K562 (cell line): ENCODE data around the gene TUBD1. TPM values are rescaled to one million over a fixed set of nuclear protein-coding genes. Genes with fewer than 3 reads are reported as not detected.

Experiments
- ARID1B ChIP-seq: fragments of 450-650 bp; IDR thresholded peaks from 2 replicates; pipeline ENCODE4 v1.6.1; 2016; ENCODE audit warnings: antibody characterized with exemption, mild to moderate bottlenecking, inconsistent platforms
- ARNT ChIP-seq, 2 experiments: fragments of 450-650 bp; IDR thresholded peaks; 2 replicates each; pipeline ENCODE4 v1.6.1; 2016; ENCODE audit warnings: mild to moderate bottlenecking in 1 of 2
- CC2D1A ChIP-seq: fragments of 450-650 bp; IDR thresholded peaks from 2 replicates; pipeline ENCODE4 v1.6.1; 2017; ENCODE audit warnings: mild to moderate bottlenecking
- GABPA ChIP-seq: fragments of 200-800 bp; sonication (Bioruptor generic); conservative IDR thresholded peaks from 2 replicates; pipeline ENCODE4 v1.6.1; 2016; ENCODE audit warnings: low read depth, missing genetic modification characterization, missing compliant biosample characterization
- HDAC1 ChIP-seq, 2 experiments: fragments of 450-650 bp; IDR thresholded peaks; 2 replicates each; pipeline ENCODE4 v1.6.1; 2016 to 2017; ENCODE audit warnings: inconsistent platforms in 1 of 2, mild to moderate bottlenecking in 1 of 2, moderate library complexity in 1 of 2
- IRF2 ChIP-seq: sonication (generic); formaldehyde crosslinking; IDR thresholded peaks from 2 replicates; pipeline ENCODE4 v1.8.1; 2022; ENCODE audit warnings: mild to moderate bottlenecking, missing genetic modification reagents
- MYC ChIP-seq, 2 experiments: fragments of 250-450 bp in 1 of 2; sonication (Bioruptor Pico) in 1 of 2; IDR thresholded peaks; 2 replicates each; pipeline versions ENCODE4 v1.5.1 to v1.6.1; 2012 to 2021; ENCODE audit warnings: low read depth in 2 of 2, borderline replicate concordance in 1 of 2, improper control_type of control experiment in 1 of 2, low read length in 1 of 2, mild to moderate bottlenecking in 1 of 2, moderate library complexity in 1 of 2
- NFXL1 ChIP-seq: fragments of 450-650 bp; formaldehyde crosslinking; IDR thresholded peaks from 2 replicates; pipeline ENCODE4 v1.4.0; 2021; ENCODE audit warnings: mild to moderate bottlenecking
- PRMT5 ChIP-seq: sonication (generic); formaldehyde crosslinking; IDR thresholded peaks from 2 replicates; pipeline ENCODE4 v1.5.0; 2020; ENCODE audit warnings: missing genetic modification reagents
- ZNF408 ChIP-seq: fragments of 250-450 bp; sonication (Bioruptor Pico); IDR thresholded peaks from 2 replicates; pipeline ENCODE4 v1.4.0; 2020; ENCODE audit warnings: low read depth, mild to moderate bottlenecking, moderate library complexity
- ZNF41 ChIP-seq: fragments of 250-450 bp; sonication (Bioruptor Pico); conservative IDR thresholded peaks from 2 replicates; pipeline ENCODE4 v1.4.0; 2020; ENCODE audit warnings: mild to moderate bottlenecking
- ZNF778 ChIP-seq: fragments of 450-650 bp; formaldehyde crosslinking; IDR thresholded peaks from 2 replicates; pipeline ENCODE4 v1.4.0; 2020; ENCODE audit warnings: mild to moderate bottlenecking, moderate library complexity
- polyA plus RNA-seq, 8 experiments: library from polyadenylated mRNA; depleted of rRNA in 4 of 8; stranded (reverse) in 5 of 8; unstranded in 3 of 8; fragments of >200 nt; fragmentation: Nextera tagmentation in 2 of 8; fragmentation: Illumina TruSeq in 1 of 8; extraction: Ambion mirVana in 2 of 8; extraction: Trizol in 1 of 8; gene quantifications; 2 replicates each; pipeline versions ENCODE4 v1.2.1 to v1.2.3, GENCODE V29; 2011 to 2014; ENCODE audit warnings: inconsistent platforms in 1 of 8, missing spikeins in 1 of 8
- total RNA-seq, 7 experiments: library from RNA; depleted of rRNA in 6 of 7; stranded (reverse); fragments of >200 nt in 6 of 7; fragmentation: Illumina TruSeq in 2 of 7; extraction: Trizol in 2 of 7; gene quantifications; 2 replicates each; pipeline versions ENCODE4 v1.2.1 to v1.2.3, GENCODE V29; 2011 to 2021; ENCODE audit warnings: low replicate concordance in 1 of 7
- TF ChIP-seq, protein P1 (sequence below): fragments of 250-450 bp; sonication (Bioruptor Pico); IDR thresholded peaks from 2 replicates; pipeline ENCODE4 v1.6.1; 2021; ENCODE audit warnings: mild to moderate bottlenecking
- TF ChIP-seq, protein P2 (sequence below): sonication (generic); formaldehyde crosslinking; IDR thresholded peaks from 2 replicates; pipeline ENCODE4 v1.8.0; 2022; ENCODE audit warnings: mild to moderate bottlenecking, missing genetic modification reagents
- TF ChIP-seq, protein P3 (sequence below): fragments of 450-650 bp; IDR thresholded peaks from 2 replicates; pipeline ENCODE4 v1.6.1; 2016; ENCODE audit warnings: mild to moderate bottlenecking, moderate library complexity

The TUBD1 gene
- total and polyA plus RNA-seq, 9 of the 15 experiments (the other 6 are each of a cell fraction or from before 2014, with no cell fraction given), result 10.8 to 35.3 (median 17.9) TPM

DNA sequence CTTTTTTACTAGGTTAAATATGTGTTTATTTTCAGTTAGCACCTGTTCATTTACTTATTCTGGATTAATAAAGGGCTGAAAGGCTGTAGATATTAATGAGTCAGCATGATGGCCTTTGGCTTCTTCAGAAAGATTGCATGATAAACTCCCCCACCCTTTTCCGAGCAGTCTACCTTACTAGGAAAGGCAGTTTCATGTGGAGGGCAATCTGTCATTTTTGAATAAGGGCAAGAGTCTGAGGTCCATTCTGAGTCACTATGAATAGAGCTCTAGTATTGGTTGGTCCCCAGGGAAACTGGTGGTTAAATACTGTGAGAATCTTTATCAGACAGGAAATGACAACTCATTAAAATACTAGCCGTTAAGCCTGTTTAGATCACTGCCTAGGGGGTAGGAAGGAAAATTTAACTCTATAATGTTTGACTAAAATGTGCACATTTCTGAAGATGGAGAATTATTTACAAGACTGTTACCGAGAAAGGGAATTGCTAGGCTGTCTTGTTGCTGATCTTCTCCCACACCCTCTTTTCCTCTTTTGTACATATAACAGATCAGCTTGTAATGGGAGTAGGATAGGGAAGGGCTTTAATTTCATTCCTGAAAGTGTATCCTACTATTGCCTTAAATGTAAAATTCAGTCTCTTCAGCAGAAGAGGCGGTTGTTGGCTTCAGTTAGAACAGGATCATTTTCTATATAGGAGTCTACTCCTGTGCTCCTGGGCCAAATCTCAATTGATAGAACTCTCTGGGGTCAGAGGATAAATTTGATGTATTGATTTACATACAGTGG lies 63.3 kb downstream of the TUBD1 start (continued):
- TF ChIP-seq, protein P1, sequence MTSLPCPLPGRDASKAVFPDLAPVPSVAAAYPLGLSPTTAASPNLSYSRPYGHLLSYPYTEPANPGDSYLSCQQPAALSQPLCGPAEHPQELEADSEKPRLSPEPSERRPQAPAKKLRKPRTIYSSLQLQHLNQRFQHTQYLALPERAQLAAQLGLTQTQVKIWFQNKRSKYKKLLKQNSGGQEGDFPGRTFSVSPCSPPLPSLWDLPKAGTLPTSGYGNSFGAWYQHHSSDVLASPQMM (CRISPR knock-in tag), result no peak
- TF ChIP-seq ZNF41 (CRISPR knock-in tag) (no peak), ZNF408 (CRISPR knock-in tag) (no peak), ARID1B (peak; percentile 87), CC2D1A (peak; percentile 71; the same call in 1 of the 2 replicates), ZNF778 (CRISPR knock-in tag) (no peak), MYC (IDR thresholded peaks at IDR 0.05; ENCODE audit: low read depth, low read length) (peak; percentile 56; the same call in 1 of the 2 replicates), MYC (CRISPR knock-in tag; IDR thresholded peaks at IDR 0.05; ENCODE audit: borderline replicate concordance, low read depth) (no peak; the same call in 1 of the 2 replicates), ARNT (IDR thresholded peaks at IDR 0.05) (peak in 1 of 2 experiments; percentile 90; a peak in 2 of 4 replicates), GABPA (peak; percentile 79), PRMT5 (no peak), IRF2 (CRISPR knock-in tag) (no peak), HDAC1 (IDR thresholded peaks at IDR 0.05) (peak in 1 of 2 experiments; percentile 40; a peak in 2 of 4 replicates), NFXL1 (CRISPR knock-in tag) (no peak)
- TF ChIP-seq, protein P2, sequence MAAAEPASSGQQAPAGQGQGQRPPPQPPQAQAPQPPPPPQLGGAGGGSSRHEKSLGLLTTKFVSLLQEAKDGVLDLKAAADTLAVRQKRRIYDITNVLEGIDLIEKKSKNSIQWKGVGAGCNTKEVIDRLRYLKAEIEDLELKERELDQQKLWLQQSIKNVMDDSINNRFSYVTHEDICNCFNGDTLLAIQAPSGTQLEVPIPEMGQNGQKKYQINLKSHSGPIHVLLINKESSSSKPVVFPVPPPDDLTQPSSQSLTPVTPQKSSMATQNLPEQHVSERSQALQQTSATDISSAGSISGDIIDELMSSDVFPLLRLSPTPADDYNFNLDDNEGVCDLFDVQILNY (CRISPR knock-in tag), result no peak
- TF ChIP-seq, protein P3, sequence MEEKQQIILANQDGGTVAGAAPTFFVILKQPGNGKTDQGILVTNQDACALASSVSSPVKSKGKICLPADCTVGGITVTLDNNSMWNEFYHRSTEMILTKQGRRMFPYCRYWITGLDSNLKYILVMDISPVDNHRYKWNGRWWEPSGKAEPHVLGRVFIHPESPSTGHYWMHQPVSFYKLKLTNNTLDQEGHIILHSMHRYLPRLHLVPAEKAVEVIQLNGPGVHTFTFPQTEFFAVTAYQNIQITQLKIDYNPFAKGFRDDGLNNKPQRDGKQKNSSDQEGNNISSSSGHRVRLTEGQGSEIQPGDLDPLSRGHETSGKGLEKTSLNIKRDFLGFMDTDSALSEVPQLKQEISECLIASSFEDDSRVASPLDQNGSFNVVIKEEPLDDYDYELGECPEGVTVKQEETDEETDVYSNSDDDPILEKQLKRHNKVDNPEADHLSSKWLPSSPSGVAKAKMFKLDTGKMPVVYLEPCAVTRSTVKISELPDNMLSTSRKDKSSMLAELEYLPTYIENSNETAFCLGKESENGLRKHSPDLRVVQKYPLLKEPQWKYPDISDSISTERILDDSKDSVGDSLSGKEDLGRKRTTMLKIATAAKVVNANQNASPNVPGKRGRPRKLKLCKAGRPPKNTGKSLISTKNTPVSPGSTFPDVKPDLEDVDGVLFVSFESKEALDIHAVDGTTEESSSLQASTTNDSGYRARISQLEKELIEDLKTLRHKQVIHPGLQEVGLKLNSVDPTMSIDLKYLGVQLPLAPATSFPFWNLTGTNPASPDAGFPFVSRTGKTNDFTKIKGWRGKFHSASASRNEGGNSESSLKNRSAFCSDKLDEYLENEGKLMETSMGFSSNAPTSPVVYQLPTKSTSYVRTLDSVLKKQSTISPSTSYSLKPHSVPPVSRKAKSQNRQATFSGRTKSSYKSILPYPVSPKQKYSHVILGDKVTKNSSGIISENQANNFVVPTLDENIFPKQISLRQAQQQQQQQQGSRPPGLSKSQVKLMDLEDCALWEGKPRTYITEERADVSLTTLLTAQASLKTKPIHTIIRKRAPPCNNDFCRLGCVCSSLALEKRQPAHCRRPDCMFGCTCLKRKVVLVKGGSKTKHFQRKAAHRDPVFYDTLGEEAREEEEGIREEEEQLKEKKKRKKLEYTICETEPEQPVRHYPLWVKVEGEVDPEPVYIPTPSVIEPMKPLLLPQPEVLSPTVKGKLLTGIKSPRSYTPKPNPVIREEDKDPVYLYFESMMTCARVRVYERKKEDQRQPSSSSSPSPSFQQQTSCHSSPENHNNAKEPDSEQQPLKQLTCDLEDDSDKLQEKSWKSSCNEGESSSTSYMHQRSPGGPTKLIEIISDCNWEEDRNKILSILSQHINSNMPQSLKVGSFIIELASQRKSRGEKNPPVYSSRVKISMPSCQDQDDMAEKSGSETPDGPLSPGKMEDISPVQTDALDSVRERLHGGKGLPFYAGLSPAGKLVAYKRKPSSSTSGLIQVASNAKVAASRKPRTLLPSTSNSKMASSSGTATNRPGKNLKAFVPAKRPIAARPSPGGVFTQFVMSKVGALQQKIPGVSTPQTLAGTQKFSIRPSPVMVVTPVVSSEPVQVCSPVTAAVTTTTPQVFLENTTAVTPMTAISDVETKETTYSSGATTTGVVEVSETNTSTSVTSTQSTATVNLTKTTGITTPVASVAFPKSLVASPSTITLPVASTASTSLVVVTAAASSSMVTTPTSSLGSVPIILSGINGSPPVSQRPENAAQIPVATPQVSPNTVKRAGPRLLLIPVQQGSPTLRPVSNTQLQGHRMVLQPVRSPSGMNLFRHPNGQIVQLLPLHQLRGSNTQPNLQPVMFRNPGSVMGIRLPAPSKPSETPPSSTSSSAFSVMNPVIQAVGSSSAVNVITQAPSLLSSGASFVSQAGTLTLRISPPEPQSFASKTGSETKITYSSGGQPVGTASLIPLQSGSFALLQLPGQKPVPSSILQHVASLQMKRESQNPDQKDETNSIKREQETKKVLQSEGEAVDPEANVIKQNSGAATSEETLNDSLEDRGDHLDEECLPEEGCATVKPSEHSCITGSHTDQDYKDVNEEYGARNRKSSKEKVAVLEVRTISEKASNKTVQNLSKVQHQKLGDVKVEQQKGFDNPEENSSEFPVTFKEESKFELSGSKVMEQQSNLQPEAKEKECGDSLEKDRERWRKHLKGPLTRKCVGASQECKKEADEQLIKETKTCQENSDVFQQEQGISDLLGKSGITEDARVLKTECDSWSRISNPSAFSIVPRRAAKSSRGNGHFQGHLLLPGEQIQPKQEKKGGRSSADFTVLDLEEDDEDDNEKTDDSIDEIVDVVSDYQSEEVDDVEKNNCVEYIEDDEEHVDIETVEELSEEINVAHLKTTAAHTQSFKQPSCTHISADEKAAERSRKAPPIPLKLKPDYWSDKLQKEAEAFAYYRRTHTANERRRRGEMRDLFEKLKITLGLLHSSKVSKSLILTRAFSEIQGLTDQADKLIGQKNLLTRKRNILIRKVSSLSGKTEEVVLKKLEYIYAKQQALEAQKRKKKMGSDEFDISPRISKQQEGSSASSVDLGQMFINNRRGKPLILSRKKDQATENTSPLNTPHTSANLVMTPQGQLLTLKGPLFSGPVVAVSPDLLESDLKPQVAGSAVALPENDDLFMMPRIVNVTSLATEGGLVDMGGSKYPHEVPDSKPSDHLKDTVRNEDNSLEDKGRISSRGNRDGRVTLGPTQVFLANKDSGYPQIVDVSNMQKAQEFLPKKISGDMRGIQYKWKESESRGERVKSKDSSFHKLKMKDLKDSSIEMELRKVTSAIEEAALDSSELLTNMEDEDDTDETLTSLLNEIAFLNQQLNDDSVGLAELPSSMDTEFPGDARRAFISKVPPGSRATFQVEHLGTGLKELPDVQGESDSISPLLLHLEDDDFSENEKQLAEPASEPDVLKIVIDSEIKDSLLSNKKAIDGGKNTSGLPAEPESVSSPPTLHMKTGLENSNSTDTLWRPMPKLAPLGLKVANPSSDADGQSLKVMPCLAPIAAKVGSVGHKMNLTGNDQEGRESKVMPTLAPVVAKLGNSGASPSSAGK, result peak; percentile 11; the same call in 1 of the 2 replicates
